Ecto neural progenitor cell (in vitro differentiated cells): ENCODE measurements around the gene MRPL12.
"Not testable (repeated sequence)": the region's sequence is repeated elsewhere in the genome, so short reads cannot be mapped to it uniquely, and the experiment has no call there.

Experiments
- DNase-seq: peaks from one replicate; pipeline ENCODE4 v3.0.0-alpha.2; 2018; ENCODE audit warnings: low spot score

The MRPL12 gene

DNA sequence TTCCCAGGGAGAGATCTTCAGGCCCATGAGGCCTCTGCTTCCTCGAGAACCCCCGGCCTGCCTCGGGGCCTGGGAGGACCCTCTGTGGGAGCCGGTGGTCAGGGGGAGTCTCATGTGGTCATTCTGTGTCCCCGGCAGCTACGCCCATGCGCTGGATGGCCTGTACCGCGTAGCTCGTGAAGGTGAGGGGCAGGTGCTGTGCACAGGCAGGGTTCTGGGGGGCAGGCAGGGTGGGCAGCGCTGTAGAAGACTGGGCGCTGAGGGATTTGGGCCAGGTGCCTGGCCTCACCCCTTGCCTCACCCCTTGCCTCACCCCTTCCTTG is 13.5 kb downstream of the MRPL12 start:
- no peak for DNase-seq

DNA sequence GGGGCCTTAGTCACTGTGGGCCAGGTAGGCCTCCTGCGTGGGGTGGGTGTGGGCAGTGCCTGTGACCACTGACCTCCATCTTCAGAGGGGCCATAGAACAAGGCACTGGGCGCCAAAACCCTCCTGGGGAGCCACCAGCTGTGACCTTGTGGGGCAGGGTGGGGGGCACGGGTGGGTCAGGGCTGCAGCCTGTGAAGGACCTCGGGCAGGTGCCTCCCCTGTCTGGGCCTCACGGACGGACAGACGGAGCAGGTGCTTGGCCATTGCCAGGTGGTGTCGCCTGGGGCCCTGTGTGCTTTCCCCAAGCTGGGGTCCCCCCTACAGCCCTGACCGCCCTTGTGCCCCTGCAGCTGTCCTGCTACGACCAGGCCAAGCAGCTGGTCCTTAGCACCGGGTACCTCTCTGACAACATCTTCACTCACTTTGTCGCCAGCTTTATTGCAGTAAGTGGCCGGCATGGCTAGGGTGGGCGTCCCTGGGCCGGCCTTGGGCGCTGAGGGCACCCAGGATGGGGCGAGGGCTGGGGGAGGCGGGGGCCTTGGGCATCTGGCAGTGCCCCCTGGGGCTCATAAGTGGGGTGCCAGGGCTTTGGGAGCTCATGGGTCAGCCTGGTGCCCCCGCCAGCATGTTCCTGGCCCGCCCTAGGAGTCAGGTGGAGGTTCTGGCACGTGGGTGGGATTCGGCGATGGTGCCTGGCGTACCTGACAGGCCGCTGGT is 14.0 kb downstream of the MRPL12 start:
- DNase-seq: no peak

- DNase-seq: no peak
Measured at GRCh38 chr17:81717766-81718089, 14.6 kb downstream of the MRPL12 start.

GRCh38 chr17:81719410-81720266 is 16.5 kb downstream of the MRPL12 start:
- no peak for DNase-seq

DNA sequence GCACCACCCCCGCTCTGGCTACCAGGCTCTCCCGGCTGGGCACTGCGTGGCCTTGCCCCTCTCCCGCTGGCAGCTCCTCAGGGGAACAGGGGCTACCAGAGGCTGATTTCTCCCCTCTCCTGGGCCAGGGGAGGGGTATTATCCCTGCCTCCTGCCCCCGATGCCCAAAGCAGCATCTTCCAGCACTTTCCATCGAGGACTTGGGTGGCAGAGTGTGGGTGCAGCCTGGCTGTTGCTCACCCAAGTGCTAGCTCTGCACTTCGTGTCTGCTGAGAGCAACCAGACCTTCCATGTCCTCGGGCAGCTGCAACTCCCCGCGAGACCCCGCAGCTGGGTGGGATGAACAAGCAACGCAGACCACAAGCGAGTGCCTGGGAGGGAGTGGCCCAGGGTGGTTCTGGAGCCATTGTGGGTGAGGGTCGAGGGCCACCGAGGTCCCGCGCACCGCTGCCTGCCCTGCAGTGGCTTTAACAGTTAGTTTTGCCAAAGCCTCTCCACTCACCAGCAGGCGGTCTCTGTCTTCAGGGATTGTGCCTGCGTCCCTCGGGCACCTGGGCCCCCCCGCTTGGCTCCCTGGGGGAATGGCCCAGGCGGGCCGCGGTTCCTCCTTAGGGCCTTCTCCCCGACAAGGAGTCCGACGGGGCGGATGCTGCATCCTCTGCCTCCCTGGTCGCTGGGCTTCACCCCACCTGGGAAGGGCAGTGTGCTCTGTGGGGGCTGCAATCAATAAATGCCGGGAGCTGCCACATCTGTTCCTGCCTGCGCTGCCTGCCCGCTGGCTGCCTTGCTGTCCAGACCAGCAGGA is 17.3 kb downstream of the MRPL12 start:
- DNase-seq: no peak

- DNase-seq: no peak
Measured at GRCh38 chr17:81722184-81723120, 19.3 kb downstream of the MRPL12 start.

- DNase-seq: no peak
Measured at GRCh38 chr17:81723651-81724209, 20.6 kb downstream of the MRPL12 start.

DNA sequence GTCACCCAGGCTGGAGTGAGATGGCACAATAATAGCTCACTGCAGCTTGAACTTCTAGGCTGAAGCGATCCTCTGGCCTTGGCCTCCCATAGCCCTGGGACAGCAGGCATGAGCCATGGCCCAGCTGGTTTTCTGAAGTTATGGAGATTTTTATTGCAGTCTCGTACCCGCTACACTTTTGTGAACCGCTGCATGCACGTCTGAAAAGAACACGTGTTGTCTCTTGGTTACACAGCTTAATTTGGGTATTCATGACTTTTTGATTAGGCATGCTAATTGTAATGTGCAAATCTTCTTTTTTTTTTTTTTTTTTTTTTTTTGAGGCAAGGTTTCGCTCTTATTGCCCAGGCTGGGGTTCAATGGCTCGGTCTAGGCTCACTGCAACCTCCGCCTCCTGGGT is 22.3 kb downstream of the MRPL12 start:
- DNase-seq: no peak

- DNase-seq: no peak
Measured at GRCh38 chr17:81726004-81726403, 22.8 kb downstream of the MRPL12 start.

- DNase-seq: no peak
Measured at GRCh38 chr17:81727324-81728031, 24.3 kb downstream of the MRPL12 start.

GRCh38 chr17:81733507-81734404 is 30.6 kb downstream of the MRPL12 start:
- peak; percentile 92 for DNase-seq

GRCh38 chr17:81734405-81735263 is 31.5 kb downstream of the MRPL12 start:
- DNase-seq: no peak

GRCh38 chr17:81735264-81736102 is 32.3 kb downstream of the MRPL12 start:
- no peak for DNase-seq

DNA sequence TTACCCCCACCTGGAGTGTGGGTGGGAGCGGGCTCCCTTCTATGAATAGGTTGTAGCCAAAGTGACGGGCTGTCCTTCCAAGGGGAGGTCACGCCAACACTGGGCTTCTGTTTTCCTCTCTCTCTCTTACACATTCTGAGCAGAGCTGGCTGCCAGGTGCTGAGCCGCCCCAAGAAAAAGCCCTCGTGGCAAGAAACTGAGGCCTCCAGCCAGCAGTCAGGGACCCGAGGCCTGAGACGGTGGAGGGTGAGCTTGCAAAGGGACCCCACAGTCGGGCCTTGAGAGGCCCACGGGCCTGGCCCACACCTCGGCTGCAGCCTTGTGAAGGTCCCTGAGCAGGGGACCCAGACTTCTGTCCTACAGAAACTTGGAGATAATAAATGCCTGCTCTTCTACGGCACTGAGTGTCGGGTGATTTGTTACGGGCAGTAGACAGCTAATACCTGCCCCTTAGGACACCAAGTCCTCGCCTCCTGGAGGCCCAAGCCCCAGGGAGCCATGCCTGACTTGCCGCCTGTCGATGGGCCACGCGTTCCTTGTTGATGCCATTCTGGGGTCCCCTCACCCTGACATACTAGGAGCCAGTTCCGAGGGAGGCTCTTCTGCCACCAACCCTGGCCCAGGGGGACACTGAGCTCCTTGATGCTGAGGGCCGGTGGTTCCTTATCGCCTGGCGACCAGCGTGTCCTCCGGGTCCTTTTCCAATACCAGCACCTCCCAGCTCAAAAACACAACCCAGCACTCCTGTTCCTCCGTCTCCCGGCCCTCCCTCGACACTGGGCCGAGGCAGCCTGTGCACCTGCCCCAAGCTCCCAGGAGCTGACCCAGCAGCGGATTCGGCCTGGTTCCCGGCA is 35.0 kb downstream of the MRPL12 start:
- DNase-seq: no peak

GRCh38 chr17:81738801-81739393 is 35.7 kb downstream of the MRPL12 start:
- DNase-seq: no peak

- not testable (repeated sequence) for DNase-seq
Measured at GRCh38 chr17:81739593-81739992, 36.4 kb downstream of the MRPL12 start.
